ENCODE results near the gene HOXA5.

DNA sequence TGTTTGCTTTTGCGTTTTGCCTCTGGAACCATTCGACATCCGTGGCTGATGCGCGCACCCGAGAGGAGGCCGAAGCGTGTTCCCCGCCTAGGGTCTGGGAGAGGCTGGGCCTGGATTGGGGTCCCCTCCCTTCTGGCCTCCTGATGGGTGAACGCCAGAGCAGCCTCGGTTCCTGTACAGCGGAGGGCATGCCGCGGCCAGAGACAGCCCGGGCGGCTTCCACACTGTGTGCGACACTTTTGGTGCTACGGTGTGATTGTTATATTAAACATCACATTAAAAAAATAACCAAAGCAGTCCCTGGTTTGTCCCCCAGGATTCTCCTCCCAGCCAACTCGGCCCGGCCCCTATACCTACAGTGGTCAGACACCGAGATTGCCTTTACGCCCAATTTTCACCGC is 16.7 kb upstream of the HOXA5 start:
- TF ChIP-seq CTCF (IDR thresholded peaks at IDR 0.05) (no peak), POLR2A (IDR thresholded peaks at IDR 0.05) (no peak)
